Activated CD4-positive, alpha-beta memory T cell treated with anti-CD3 and anti-CD28 coated beads for 36 hours (primary cell): ENCODE results near the gene ANKRD13D. TPM values are rescaled to one million over a fixed set of nuclear protein-coding genes. Genes with fewer than 3 reads are reported as not detected.
A peak's percentile ranks its signal among the peaks of the same experiment; 100 is the strongest.

Experiments
- CTCF ChIA-PET: fragments of 350-600 bp; sonication (Branson Sonifier 250); formaldehyde crosslinking; loops from one replicate; lab custom pipeline; 2021; ENCODE audit warnings: antibody characterized with exemption, inconsistent platforms; lab: Charles Lee
- POLR2A ChIA-PET: fragments of 350-600 bp; sonication (Branson Sonifier 250); formaldehyde crosslinking; loops from one replicate; lab custom pipeline; 2021; ENCODE audit warnings: antibody characterized with exemption; lab: Charles Lee
- DNase-seq: peaks from one replicate; pipeline ENCODE4 v3.0.0-alpha.2; 2020
- H3K27ac Mint-ChIP-seq: one replicate; pipeline ENCODE4 v1.8.0; 2021; ENCODE audit warnings: mixed read lengths
- H3K27me3 Mint-ChIP-seq: one replicate; pipeline ENCODE4 v1.8.0; 2021; ENCODE audit warnings: mixed read lengths
- H3K36me3 Mint-ChIP-seq: one replicate; pipeline ENCODE4 v1.8.0; 2021; ENCODE audit warnings: mixed read lengths
- H3K4me1 Mint-ChIP-seq: one replicate; pipeline ENCODE4 v1.8.0; 2021; ENCODE audit warnings: low read depth, mixed read lengths
- H3K4me3 Mint-ChIP-seq: one replicate; pipeline ENCODE4 v1.8.0; 2021; ENCODE audit warnings: mild to moderate bottlenecking, mixed read lengths
- H3K9me3 Mint-ChIP-seq: one replicate; pipeline ENCODE4 v1.8.0; 2021; ENCODE audit warnings: mixed read lengths
- intact Hi-C: fragments of 100-400 bp; cut with micrococcal nuclease; formaldehyde crosslinking; loops from one replicate; pipeline ENCODE4 v1.15.1; 2023
- total RNA-seq, 2 experiments: library from RNA; stranded (reverse); gene quantifications; one replicate each; pipeline ENCODE4 v1.2.3, GENCODE V29; 2021

Gene ANKRD13D
- total RNA-seq, 2 experiments from 2014 or later = 85.9 to 89.4 TPM

DNA sequence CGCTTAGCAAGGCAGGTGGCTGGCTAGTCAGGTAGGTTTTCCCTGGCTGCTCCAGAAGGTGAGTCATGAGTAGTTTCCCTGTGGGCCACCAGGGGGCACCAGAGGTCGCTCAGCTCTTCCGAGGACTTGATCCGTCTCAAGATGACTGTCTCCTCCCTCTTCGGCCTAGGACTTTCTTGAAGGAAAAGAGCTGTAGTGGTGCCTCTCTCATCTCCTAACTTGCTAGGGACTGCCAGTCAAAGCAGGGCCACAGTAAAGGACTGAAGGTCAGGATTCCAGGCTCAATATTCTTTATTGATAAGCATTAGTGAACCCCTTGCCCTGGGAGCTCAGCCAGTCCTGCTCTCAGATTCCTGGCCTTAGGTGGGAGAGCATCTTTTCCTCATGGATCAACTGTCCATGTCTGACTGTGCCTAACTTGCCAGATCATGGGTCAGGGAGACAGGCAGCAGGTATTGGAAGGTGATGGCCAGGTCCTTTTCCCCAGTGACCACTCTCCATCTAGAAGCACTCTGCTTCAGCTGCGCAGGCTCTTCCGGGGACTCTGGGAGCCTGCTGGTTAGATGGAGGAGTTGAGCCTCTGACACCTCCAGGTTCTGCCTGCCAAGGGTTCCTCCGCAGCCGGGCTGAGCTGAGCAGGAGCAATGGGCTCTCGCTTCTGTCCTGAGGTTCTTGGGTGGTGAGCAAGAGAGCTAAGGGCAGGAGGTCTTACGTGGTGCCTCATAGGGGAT lies 62.3 kb downstream of the ANKRD13D start:
- CTCF ChIA-PET = interaction anchor here (0.7 to 16.1 kb wide), 43 partner anchors 9 to 303 kb away, joined by 3 to 995 read pairs (median 5); partner anchors contain the start of genes AIP, CLCF1, PPP1CA and RAD9A
- Mint-ChIP-seq H3K36me3 (no peaks in the 10 kb centered on the region), H3K9me3 (no peaks in the 10 kb centered on the region), H3K4me3 (peak overlapping the region; percentile 55), H3K27me3 (no peaks in the 10 kb centered on the region), H3K4me1 (peaks cover 51% of the 10 kb centered on the region), H3K27ac (peak overlapping the region; percentile 76)
- DNase-seq = peak; percentile 74
- intact Hi-C loops = loop anchor here (1.0 to 10.0 kb wide), 3 partner anchors 31 to 397 kb away; partner anchors contain the start of gene PC
- POLR2A ChIA-PET = interaction anchor here (0.8 to 1.3 kb wide), 2 partner anchors 31 to 117 kb away, joined by 3 read pairs; no protein-coding TSS in a partner anchor

Other genes with a start within 250 kb of the ANKRD13D start
- under 1 TPM; 0.57 to 0.87 TPM for gene RHOD, start 232.5 kb upstream of the ANKRD13D start, total RNA-seq
- gene KDM2A, start 170.0 kb upstream of the ANKRD13D start, total RNA-seq = 10 to 100 TPM; 65.1 to 69.6 TPM
- gene GRK2, start 22.8 kb upstream of the ANKRD13D start, total RNA-seq = 100 to 1,000 TPM; 273 to 279 TPM
- 10 to 100 TPM; 14.9 to 19.4 TPM for gene SSH3, start 14.2 kb downstream of the ANKRD13D start, total RNA-seq
- gene POLD4, start 64.2 kb downstream of the ANKRD13D start, total RNA-seq = 10 to 100 TPM; 62.0 to 67.4 TPM
- under 1 TPM; 0.39 to 0.45 TPM for gene CLCF1, start 84.3 kb downstream of the ANKRD13D start, total RNA-seq
- 10 to 100 TPM; 31.0 to 39.1 TPM for gene RAD9A, start 102.7 kb downstream of the ANKRD13D start, total RNA-seq
- gene PPP1CA, start 112.6 kb downstream of the ANKRD13D start, total RNA-seq = 100 to 1,000 TPM; 261 to 267 TPM
- gene TBC1D10C, start 114.8 kb downstream of the ANKRD13D start, total RNA-seq = 100 to 1,000 TPM; 123 to 126 TPM
- gene CARNS1, start 126.4 kb downstream of the ANKRD13D start, total RNA-seq = 1 to 10 TPM; 2.3 to 3.3 TPM
- 10 to 100 TPM; 57.4 to 57.5 TPM for gene RPS6KB2, start 139.2 kb downstream of the ANKRD13D start, total RNA-seq
- 10 to 100 TPM; 93.5 to 97.4 TPM for gene PTPRCAP, start 148.4 kb downstream of the ANKRD13D start, total RNA-seq
- 100 to 1,000 TPM; 345 to 358 TPM for gene CORO1B, start 154.2 kb downstream of the ANKRD13D start, total RNA-seq
- gene GPR152, start 163.4 kb downstream of the ANKRD13D start, total RNA-seq = not detected
- 1 to 10 TPM; 1.0 to 1.2 TPM for gene CABP4, start 166.1 kb downstream of the ANKRD13D start, total RNA-seq
- gene TMEM134, start 179.9 kb downstream of the ANKRD13D start, total RNA-seq = 10 to 100 TPM; 68.2 to 75.2 TPM
- gene AIP, start 193.7 kb downstream of the ANKRD13D start, total RNA-seq = 100 to 1,000 TPM; 160 to 169 TPM
- 100 to 1,000 TPM; 139 to 143 TPM for gene PITPNM1, start 216.1 kb downstream of the ANKRD13D start, total RNA-seq
- 10 to 100 TPM; 82.7 to 84.7 TPM for gene CDK2AP2, start 218.9 kb downstream of the ANKRD13D start, total RNA-seq
- not detected for gene CABP2, start 234.1 kb downstream of the ANKRD13D start, total RNA-seq